Measurements from ENCODE around the gene LINGO3. TPM values are rescaled to one million over a fixed set of nuclear protein-coding genes. Genes with fewer than 3 reads are reported as not detected.
"Not testable (repeated sequence)": the region's sequence is repeated elsewhere in the genome, so short reads cannot be mapped to it uniquely, and the experiment has no call there.

LINGO3 gene
- total and polyA plus RNA-seq, 2 donors (not counting 1 experiment from before 2014, with no cell fraction given) = 1.1 to 3.9 TPM

DNA sequence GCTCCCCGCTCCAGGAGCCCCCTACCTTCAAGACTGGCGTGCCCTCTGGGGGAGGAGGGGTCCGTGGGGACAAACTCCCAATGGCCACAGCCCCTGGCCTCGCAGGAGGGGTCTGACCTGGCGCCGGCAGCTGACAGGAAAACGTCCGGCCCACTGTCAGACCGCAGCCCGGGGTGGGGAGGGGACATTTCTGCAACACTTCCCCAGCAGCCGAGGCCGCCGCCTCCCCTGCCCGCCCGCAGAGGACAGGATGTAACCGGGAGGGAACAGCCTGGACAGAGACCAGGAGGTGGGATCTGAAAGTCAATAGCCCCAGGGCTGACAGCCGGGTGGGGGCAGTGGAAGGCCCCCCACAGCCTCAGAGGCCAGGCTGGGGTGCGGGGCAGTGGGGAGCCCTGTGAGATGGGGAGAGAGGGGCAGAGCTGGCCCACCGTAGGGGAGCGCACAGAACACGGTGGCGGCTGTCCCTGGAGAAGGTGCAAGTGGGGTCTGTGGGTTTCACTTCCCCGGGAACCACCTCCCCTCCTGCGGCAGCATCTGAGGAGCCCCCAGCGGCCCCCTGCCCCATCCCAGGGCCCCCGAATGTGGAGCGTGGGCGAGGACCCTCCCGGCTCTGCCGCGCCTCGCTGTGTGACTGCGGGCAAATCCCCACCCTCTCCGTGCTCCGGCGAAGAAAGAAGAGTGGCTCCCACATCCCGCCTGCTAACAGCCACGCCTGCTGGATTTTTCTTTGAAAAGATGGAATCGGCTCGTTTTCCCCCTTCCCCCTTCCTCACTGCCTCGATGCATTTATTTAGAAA, 25.7 kb downstream of the LINGO3 start, which contains the start of gene PEAK3:
Gene PEAK3 (minus strand): TSS at position 114 of the 800 bp plus-strand sequence. CDS start 1,244 bp downstream, outside the sequence.
- H3K4me1 ChIP-seq (ENCODE audit: control insufficient read depth in 2 of 2, insufficient read depth in 2 of 2, low read length in 2 of 2) = peaks cover 16 to 36% of the 10 kb centered on the region in 2 donors
- intact Hi-C loops (cut with micrococcal nuclease) = no loop called here
- no peaks in the 10 kb centered on the region for H3K27me3 ChIP-seq (replicated peaks in 1 of 4; ENCODE audit: control extremely low read depth in 1 of 4, control insufficient read depth in 3 of 4, insufficient read depth in 4 of 4, low read length in 3 of 4)
- TF ChIP-seq EZH2 (IDR thresholded peaks at IDR 0.05; ENCODE audit: borderline replicate concordance, insufficient read depth, low read depth, low read length, poor library complexity, severe bottlenecking) = no peak
- TF ChIP-seq, protein P1, sequence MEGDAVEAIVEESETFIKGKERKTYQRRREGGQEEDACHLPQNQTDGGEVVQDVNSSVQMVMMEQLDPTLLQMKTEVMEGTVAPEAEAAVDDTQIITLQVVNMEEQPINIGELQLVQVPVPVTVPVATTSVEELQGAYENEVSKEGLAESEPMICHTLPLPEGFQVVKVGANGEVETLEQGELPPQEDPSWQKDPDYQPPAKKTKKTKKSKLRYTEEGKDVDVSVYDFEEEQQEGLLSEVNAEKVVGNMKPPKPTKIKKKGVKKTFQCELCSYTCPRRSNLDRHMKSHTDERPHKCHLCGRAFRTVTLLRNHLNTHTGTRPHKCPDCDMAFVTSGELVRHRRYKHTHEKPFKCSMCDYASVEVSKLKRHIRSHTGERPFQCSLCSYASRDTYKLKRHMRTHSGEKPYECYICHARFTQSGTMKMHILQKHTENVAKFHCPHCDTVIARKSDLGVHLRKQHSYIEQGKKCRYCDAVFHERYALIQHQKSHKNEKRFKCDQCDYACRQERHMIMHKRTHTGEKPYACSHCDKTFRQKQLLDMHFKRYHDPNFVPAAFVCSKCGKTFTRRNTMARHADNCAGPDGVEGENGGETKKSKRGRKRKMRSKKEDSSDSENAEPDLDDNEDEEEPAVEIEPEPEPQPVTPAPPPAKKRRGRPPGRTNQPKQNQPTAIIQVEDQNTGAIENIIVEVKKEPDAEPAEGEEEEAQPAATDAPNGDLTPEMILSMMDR (IDR thresholded peaks at IDR 0.05) = no peak
- ChIA-PET CTCF (interaction anchor here (0.7 to 1.6 kb wide), 4 partner anchors 24 to 675 kb away, joined by 3 to 5 read pairs (median 4); no protein-coding TSS in a partner anchor), POLR2A (interaction anchor here (0.5 to 1.4 kb wide), 5 partner anchors 12 to 226 kb away, joined by 3 to 4 read pairs (median 3); no protein-coding TSS in a partner anchor)
- H3K27ac ChIP-seq (ENCODE audit: low read length in 2 of 2) = peak within 1 kb of the TSS; percentile 4 to 32
- peak within 1 kb of the TSS; percentile 63 for H3K9ac ChIP-seq (ENCODE audit: low read length)
- H3K9me3 ChIP-seq (ENCODE audit: control extremely low read depth in 1 of 3, control insufficient read depth in 2 of 3, insufficient read depth in 1 of 3, low read length in 2 of 3) = no peaks in the 10 kb centered on the region
- H3K9me3 Mint-ChIP-seq (ENCODE audit: insufficient read depth) = no peaks in the 10 kb centered on the region
- DNase-seq (peak; percentile 61), ATAC-seq (ENCODE audit: low read depth) (peak; percentile 63)
- peaks cover 30% of the 10 kb centered on the region for H3K79me2 ChIP-seq (ENCODE audit: control insufficient read depth, insufficient read depth, low read length)
- peak within 1 kb of the TSS; percentile 88 for H3K4me2 ChIP-seq (replicated peaks; ENCODE audit: low read depth, low read length, poor library complexity, severe bottlenecking)
- peak within 1 kb of the TSS; percentile 78 for H3K4me3 Mint-ChIP-seq
- H3K27me3 Mint-ChIP-seq = no peaks in the 10 kb centered on the region
- peak within 1 kb of the TSS; percentile 88 for H3K27ac Mint-ChIP-seq
- whole genome bisulfite sequencing (ENCODE audit: insufficient coverage) = 3% methylated on average over 35 of the region's 41 CpGs
- peak within 1 kb of the TSS in 4 of 5 experiments; percentile 38 to 60 (median 41) for H3K4me3 ChIP-seq (ENCODE audit: control extremely low read depth in 1 of 5, extremely low read depth in 1 of 5, insufficient read depth in 1 of 5, low read depth in 2 of 5, low read length in 4 of 5)
- H3K36me3 ChIP-seq (replicated peaks in 1 of 2; ENCODE audit: control extremely low read depth in 1 of 2, control insufficient read depth in 1 of 2, extremely low read depth in 1 of 2, insufficient read depth in 2 of 2, low read length in 1 of 2) = no peaks in the 10 kb centered on the region
- peak within 1 kb of the TSS; percentile 22 for H2AFZ ChIP-seq (ENCODE audit: insufficient read depth, low read depth, low read length, poor library complexity, severe bottlenecking)
- peaks cover 23% of the 10 kb centered on the region for H3K4me1 Mint-ChIP-seq
- H4K20me1 ChIP-seq (ENCODE audit: control insufficient read depth, insufficient read depth, low read length, poor library complexity, severe bottlenecking) = no peaks in the 10 kb centered on the region

DNA sequence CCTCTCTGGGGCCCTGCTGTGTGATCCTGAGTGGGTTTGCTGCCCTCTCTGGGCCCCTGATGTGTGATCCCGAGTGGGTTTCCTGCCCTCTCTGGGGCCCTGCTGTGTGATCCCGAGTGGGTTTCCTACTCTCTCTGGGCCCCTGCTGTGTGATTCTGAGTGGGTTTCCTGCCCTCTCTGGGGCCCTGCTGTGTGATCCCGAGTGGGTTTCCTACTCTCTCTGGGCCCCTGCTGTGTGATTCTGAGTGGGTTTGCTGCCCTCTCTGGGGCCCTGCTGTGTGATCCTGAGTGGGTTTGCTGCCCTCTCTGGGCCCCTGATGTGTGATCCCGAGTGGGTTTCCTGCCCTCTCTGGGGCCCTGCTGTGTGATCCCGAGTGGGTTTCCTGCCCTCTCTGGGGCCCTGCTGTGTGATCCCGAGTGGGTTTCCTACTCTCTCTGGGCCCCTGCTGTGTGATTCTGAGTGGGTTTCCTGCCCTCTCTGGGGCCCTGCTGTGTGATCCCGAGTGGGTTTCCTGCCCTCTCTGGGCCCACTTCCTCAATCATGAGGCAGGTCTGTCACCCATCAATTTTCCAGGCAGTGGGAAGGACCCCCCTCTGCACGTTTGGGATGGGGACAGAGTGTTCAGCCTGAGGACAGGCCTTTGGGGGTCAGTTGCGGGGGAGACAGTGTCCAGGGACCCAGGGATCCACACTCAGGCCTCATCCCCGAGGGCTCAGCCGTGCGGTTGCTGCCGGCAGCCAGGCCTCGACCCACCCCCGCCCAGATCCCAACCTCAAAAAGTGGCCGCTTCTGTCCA, 26.5 kb downstream of the LINGO3 start:
- intact Hi-C loops (cut with micrococcal nuclease); H3K9me3 ChIP-seq (ENCODE audit: control extremely low read depth in 1 of 3, control insufficient read depth in 2 of 3, insufficient read depth in 1 of 3, low read length in 2 of 3); H4K20me1 ChIP-seq (ENCODE audit: control insufficient read depth, insufficient read depth, low read length, poor library complexity, severe bottlenecking); ATAC-seq (ENCODE audit: low read depth); H2AFZ ChIP-seq (ENCODE audit: insufficient read depth, low read depth, low read length, poor library complexity, severe bottlenecking); H3K36me3 ChIP-seq (replicated peaks in 1 of 2; ENCODE audit: control extremely low read depth in 1 of 2, control insufficient read depth in 1 of 2, extremely low read depth in 1 of 2, insufficient read depth in 2 of 2, low read length in 1 of 2); H3K27me3 Mint-ChIP-seq; DNase-seq; H3K27me3 ChIP-seq (replicated peaks in 1 of 4; ENCODE audit: control extremely low read depth in 1 of 4, control insufficient read depth in 3 of 4, insufficient read depth in 4 of 4, low read length in 3 of 4); H3K9me3 Mint-ChIP-seq (ENCODE audit: insufficient read depth): not testable (repeated sequence)
- Histone ChIP-seq H3K27ac (ENCODE audit: low read length in 2 of 2) (peak overlapping the region; percentile 4 to 32), H3K4me2 (replicated peaks; ENCODE audit: low read depth, low read length, poor library complexity, severe bottlenecking) (peak overlapping the region; percentile 88), H3K4me1 (ENCODE audit: control insufficient read depth in 2 of 2, insufficient read depth in 2 of 2, low read length in 2 of 2) (peaks cover 16 to 38% of the 10 kb centered on the region in 2 donors), H3K4me3 (ENCODE audit: control extremely low read depth in 1 of 5, extremely low read depth in 1 of 5, insufficient read depth in 1 of 5, low read depth in 2 of 5, low read length in 4 of 5) (peak overlapping the region in 4 of 5 experiments; percentile 38 to 60 (median 41)), H3K9ac (ENCODE audit: low read length) (peak overlapping the region; percentile 63), H3K79me2 (ENCODE audit: control insufficient read depth, insufficient read depth, low read length) (peaks cover 36% of the 10 kb centered on the region)
- CTCF ChIA-PET = interaction anchor here (0.7 kb wide), 1 partner anchor 676 kb away, joined by 4 read pairs; no protein-coding TSS in a partner anchor
- peak overlapping the region; percentile 88 for H3K27ac Mint-ChIP-seq
- 0% methylated on average over 3 of the region's 16 CpGs for WGBS (ENCODE audit: insufficient coverage)
- H3K4me3 Mint-ChIP-seq = peak overlapping the region; percentile 78
- peaks cover 27% of the 10 kb centered on the region for H3K4me1 Mint-ChIP-seq
- POLR2A ChIA-PET = interaction anchor here (0.6 to 1.4 kb wide), 3 partner anchors 13 to 225 kb away, joined by 3 read pairs; no protein-coding TSS in a partner anchor
